BLaER1 treated with 17β-estradiol and CSF1 and Interleukin-3, amounts not matched to agents 10 nM and 100 nM (cell line): ENCODE data around the gene FUCA1.

Experiments
- H3K27ac ChIP-seq, 11 experiments: shearing (Covaris generic); formaldehyde crosslinking; 2 replicates each; pipeline ENCODE4 v1.8.1; 2022
- H3K27me3 ChIP-seq, 11 experiments: shearing (Covaris generic); formaldehyde crosslinking; 2 replicates each; pipeline ENCODE4 v1.8.1; 2022
- H3K36me3 ChIP-seq, 11 experiments: shearing (Covaris generic); formaldehyde crosslinking; 2 replicates each; pipeline ENCODE4 v1.8.1; 2022
- H3K4me1 ChIP-seq, 10 experiments: shearing (Covaris generic); formaldehyde crosslinking; 2 replicates each; pipeline ENCODE4 v1.8.1; 2022
- H3K4me2 ChIP-seq, 11 experiments: shearing (Covaris generic); formaldehyde crosslinking; 2 replicates each; pipeline ENCODE4 v1.8.1; 2022
- H3K4me3 ChIP-seq, 10 experiments: shearing (Covaris generic); formaldehyde crosslinking; 2 replicates each; pipeline ENCODE4 v1.8.1; 2022
- H3K9ac ChIP-seq, 11 experiments: shearing (Covaris generic); formaldehyde crosslinking; 2 replicates each; pipeline ENCODE4 v1.8.1; 2022
- H3K9me3 ChIP-seq, 11 experiments: shearing (Covaris generic); formaldehyde crosslinking; replicated peaks in 1 of 11; 2 replicates each; pipeline ENCODE4 v1.8.1; 2022
- H4K20me1 ChIP-seq, 11 experiments: shearing (Covaris generic); formaldehyde crosslinking; 2 replicates each; pipeline ENCODE4 v1.8.1; 2022
- Cebpa-rat ChIP-seq, 11 experiments: shearing (Covaris generic); IDR thresholded peaks; 2 replicates each; pipeline ENCODE4 v1.8.1; 2022

The FUCA1 gene

GRCh38 chr1:23867895-23868556, at the start of gene FUCA1:
TSS of gene FUCA1 (minus strand) at chr1:23868290. CDS start at chr1:23868286, 4 bp downstream.
- H3K9me3 ChIP-seq = no peaks in the 10 kb centered on the region
- H3K36me3 ChIP-seq = peaks cover 10 to 24% (median 22%) of the 10 kb centered on the region in 11 experiments
- TF ChIP-seq Cebpa-rat (IDR thresholded peaks at IDR 0.05) = no peak
- H3K27ac ChIP-seq = peak within 1 kb of the TSS; percentile 45 to 71 (median 61); a peak in 21 of 22 replicates
- H4K20me1 ChIP-seq = peaks cover 0 to 25% (median 9%) of the 10 kb centered on the region in 11 experiments; a peak in 10 of 22 replicates
- peak within 1 kb of the TSS; percentile 68 to 88 (median 81) for H3K9ac ChIP-seq
- peak within 1 kb of the TSS; percentile 69 to 83 (median 79) for H3K4me3 ChIP-seq
- peak within 1 kb of the TSS; percentile 94 to 100 (median 99) for H3K4me2 ChIP-seq
- peaks cover 45 to 57% (median 53%) of the 10 kb centered on the region in 10 experiments for H3K4me1 ChIP-seq
- no peaks in the 10 kb centered on the region; a peak in 1 of 22 replicates for H3K27me3 ChIP-seq

- H4K20me1 ChIP-seq = no peaks in the 10 kb centered on the region
- H3K4me2 ChIP-seq = peak overlapping the region; percentile 64 to 93 (median 78)
- H3K4me1 ChIP-seq = peaks cover 81 to 100% (median 99%) of the 10 kb centered on the region in 10 experiments
- H3K9ac ChIP-seq = peak overlapping the region in 10 of 11 experiments; percentile 9 to 66 (median 60); a peak in 18 of 22 replicates
- TF ChIP-seq Cebpa-rat (IDR thresholded peaks at IDR 0.05) = no peak
- no peaks in the 10 kb centered on the region for H3K9me3 ChIP-seq
- no peaks in the 10 kb centered on the region for H3K36me3 ChIP-seq
- H3K4me3 ChIP-seq = peak overlapping the region in 1 of 10 experiments; percentile 45; a peak in 2 of 20 replicates
- no peaks in the 10 kb centered on the region for H3K27me3 ChIP-seq
- H3K27ac ChIP-seq = peak overlapping the region; percentile 26 to 92 (median 75); a peak in 21 of 22 replicates
These were observed 48.4 kb upstream of the FUCA1 start for GRCh38 chr1:23916209-23917131.

DNA sequence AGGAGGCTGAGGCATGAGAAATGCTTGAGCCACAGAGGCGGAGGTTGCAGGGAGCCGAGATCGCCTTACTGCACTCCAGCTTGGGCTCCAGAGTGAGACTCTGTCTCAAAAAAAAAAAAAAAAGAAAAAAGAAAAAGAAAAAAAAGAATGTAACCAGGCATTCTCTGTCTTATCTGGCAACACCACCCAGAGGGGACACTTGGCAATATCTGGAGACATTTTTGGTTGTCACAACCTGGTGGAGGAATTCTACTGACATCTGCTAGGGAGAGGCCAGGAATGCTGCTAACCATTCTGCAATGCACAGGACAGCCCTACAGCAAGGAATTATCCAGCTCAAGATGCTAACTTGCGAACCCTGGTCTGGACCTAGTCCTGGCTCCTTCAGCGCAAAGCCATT, 47.4 kb upstream of the FUCA1 start:
- Histone ChIP-seq H3K9ac (peak overlapping the region in 6 of 11 experiments; percentile 48 to 66 (median 62); a peak in 8 of 22 replicates), H3K4me1 (peaks cover 86 to 100% (median 99%) of the 10 kb centered on the region in 10 experiments), H3K4me3 (no peak overlapping the region), H3K4me2 (peak overlapping the region; percentile 64 to 93 (median 78)), H3K27ac (peak overlapping the region in 9 of 11 experiments; percentile 61 to 92 (median 76); a peak in 17 of 22 replicates), H3K36me3 (no peaks in the 10 kb centered on the region), H3K27me3 (no peaks in the 10 kb centered on the region), H3K9me3 (no peaks in the 10 kb centered on the region), H4K20me1 (no peaks in the 10 kb centered on the region)
- no peak for TF ChIP-seq Cebpa-rat (IDR thresholded peaks at IDR 0.05)

DNA sequence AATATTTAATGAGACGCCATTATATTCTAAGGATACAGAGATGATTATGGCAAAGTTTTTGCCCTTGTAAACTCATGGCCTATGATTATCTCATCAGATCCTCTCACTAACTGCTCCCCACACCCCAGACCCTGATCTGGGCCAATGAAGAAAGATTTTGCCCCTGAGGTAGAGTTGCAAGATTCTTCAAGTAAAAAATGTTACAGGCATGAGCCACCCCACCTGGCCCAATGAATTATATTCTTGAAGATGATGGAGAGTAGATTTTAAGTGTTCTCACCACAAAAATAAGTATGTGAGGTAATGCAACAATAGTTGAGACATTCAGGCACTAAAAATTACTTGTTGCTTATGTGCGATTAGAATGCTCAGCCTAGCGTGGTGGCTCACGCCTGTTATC, 46.8 kb upstream of the FUCA1 start:
- Histone ChIP-seq H3K4me2 (peak overlapping the region; percentile 64 to 96 (median 78); a peak in 18 of 22 replicates), H3K4me3 (no peak overlapping the region), H4K20me1 (no peaks in the 10 kb centered on the region), H3K9ac (peak overlapping the region in 1 of 11 experiments; percentile 21; a peak in 2 of 22 replicates), H3K27ac (peak overlapping the region in 8 of 11 experiments; percentile 16 to 92 (median 78); a peak in 14 of 22 replicates), H3K9me3 (no peaks in the 10 kb centered on the region), H3K36me3 (no peaks in the 10 kb centered on the region), H3K4me1 (peaks cover 86 to 100% (median 99%) of the 10 kb centered on the region in 10 experiments), H3K27me3 (no peaks in the 10 kb centered on the region)
- no peak for TF ChIP-seq Cebpa-rat (IDR thresholded peaks at IDR 0.05)

- no peaks in the 10 kb centered on the region for H3K27me3 ChIP-seq
- peak within 1 kb of the TSS in 6 of 10 experiments; percentile 23 to 61 (median 46); a peak in 10 of 20 replicates for H3K4me3 ChIP-seq
- H3K4me2 ChIP-seq = peak within 1 kb of the TSS; percentile 78 to 96 (median 89)
- H3K27ac ChIP-seq = peak within 1 kb of the TSS; percentile 7 to 92 (median 66); a peak in 20 of 22 replicates
- H3K36me3 ChIP-seq = no peaks in the 10 kb centered on the region
- H3K9me3 ChIP-seq = no peaks in the 10 kb centered on the region
- H3K9ac ChIP-seq = peak within 1 kb of the TSS; percentile 19 to 70 (median 48); a peak in 17 of 22 replicates
- H4K20me1 ChIP-seq = no peaks in the 10 kb centered on the region
- no peak for TF ChIP-seq Cebpa-rat (IDR thresholded peaks at IDR 0.05)
- peaks cover 86 to 100% (median 99%) of the 10 kb centered on the region in 10 experiments for H3K4me1 ChIP-seq
These were observed 45.3 kb upstream of the FUCA1 start, which contains the start of gene CNR2 for GRCh38 chr1:23913212-23913880. TSS of gene CNR2 (minus strand) at chr1:23913362. CDS start at chr1:23875617, 37,745 bp downstream.

- H3K9ac ChIP-seq = peak overlapping the region in 8 of 11 experiments; percentile 19 to 70 (median 51); a peak in 13 of 22 replicates
- H3K4me1 ChIP-seq = peaks cover 87 to 99% (median 93%) of the 10 kb centered on the region in 10 experiments
- H3K4me3 ChIP-seq = peak overlapping the region in 5 of 10 experiments; percentile 35 to 61 (median 46); a peak in 9 of 20 replicates
- peak overlapping the region; percentile 78 to 96 (median 89) for H3K4me2 ChIP-seq
- TF ChIP-seq Cebpa-rat (IDR thresholded peaks at IDR 0.05) = no peak
- H3K27me3 ChIP-seq = no peaks in the 10 kb centered on the region
- no peaks in the 10 kb centered on the region for H3K9me3 ChIP-seq
- H4K20me1 ChIP-seq = no peaks in the 10 kb centered on the region
- H3K27ac ChIP-seq = peak overlapping the region in 10 of 11 experiments; percentile 50 to 92 (median 68); a peak in 19 of 22 replicates
- no peaks in the 10 kb centered on the region for H3K36me3 ChIP-seq
These were observed 43.8 kb upstream of the FUCA1 start for GRCh38 chr1:23911921-23912320.

DNA sequence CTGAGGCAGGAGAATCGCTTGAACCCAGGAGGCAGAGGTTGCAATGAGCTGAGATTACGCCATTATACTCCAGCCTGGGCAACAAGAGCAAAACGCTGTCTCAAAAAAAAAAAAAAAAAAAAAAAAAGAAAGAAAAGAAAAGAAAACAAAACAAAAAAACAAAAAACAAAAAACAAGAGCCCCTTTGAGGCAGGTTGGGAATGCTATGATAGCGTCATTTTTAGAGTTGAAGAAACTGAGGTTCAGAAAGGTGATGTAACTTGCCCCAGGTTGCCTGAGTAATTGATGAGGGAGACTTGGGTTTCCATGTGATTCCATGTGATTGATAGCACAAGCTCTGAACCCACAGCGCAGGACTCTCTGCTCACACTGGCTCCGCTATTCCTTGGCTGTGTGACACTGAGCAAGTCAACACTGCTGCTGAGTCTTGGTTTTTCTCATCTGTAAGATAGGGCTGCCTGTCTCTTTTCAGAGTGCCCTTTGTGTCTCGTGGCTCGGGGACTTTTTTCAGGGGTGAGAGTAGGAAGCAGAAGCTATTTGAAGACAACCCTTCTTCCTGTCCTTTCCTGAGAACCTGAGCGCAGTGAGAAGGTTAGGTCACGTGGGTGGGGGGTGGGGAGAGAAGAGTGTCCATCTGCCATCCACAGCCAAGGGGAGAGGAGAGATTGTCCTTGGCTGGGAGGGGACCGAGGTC, 42.6 kb upstream of the FUCA1 start:
- Histone ChIP-seq H3K9ac (peak overlapping the region in 5 of 11 experiments; percentile 12 to 70 (median 63); a peak in 8 of 22 replicates), H3K4me3 (peak overlapping the region in 3 of 10 experiments; percentile 45 to 61 (median 56); a peak in 2 of 20 replicates)

More for the DNA sequence above, 42.6 kb upstream of the FUCA1 start:
- no peak for TF ChIP-seq Cebpa-rat (IDR thresholded peaks at IDR 0.05)
- Histone ChIP-seq H3K27me3 (peaks cover 0 to 8% (median 4%) of the 10 kb centered on the region in 11 experiments; a peak in 15 of 22 replicates), H3K4me1 (peaks cover 79 to 91% (median 81%) of the 10 kb centered on the region in 10 experiments), H3K36me3 (no peaks in the 10 kb centered on the region), H4K20me1 (no peaks in the 10 kb centered on the region), H3K27ac (peak overlapping the region in 9 of 11 experiments; percentile 61 to 92 (median 75); a peak in 19 of 22 replicates), H3K9me3 (no peaks in the 10 kb centered on the region), H3K4me2 (peak overlapping the region; percentile 78 to 96 (median 89))
